GM18499 (cell line): ENCODE data around the gene KLF6.

ENCODE experiments used
- ATAC-seq: cut with Tn5 transposase; IDR thresholded peaks from one replicate; pipeline ENCODE4 v1.9.1; 2021; ENCODE audit warnings: moderate number of reproducible peaks; ENCODE audit not compliant: insufficient read depth, unreplicated experiment

Gene KLF6

GRCh38 chr10:3790272-3790671 lies 5.3 kb upstream of the KLF6 start:
- ATAC-seq: no peak

- no peak for ATAC-seq
Observed at GRCh38 chr10:3789621-3790020, 4.6 kb upstream of the KLF6 start.

DNA sequence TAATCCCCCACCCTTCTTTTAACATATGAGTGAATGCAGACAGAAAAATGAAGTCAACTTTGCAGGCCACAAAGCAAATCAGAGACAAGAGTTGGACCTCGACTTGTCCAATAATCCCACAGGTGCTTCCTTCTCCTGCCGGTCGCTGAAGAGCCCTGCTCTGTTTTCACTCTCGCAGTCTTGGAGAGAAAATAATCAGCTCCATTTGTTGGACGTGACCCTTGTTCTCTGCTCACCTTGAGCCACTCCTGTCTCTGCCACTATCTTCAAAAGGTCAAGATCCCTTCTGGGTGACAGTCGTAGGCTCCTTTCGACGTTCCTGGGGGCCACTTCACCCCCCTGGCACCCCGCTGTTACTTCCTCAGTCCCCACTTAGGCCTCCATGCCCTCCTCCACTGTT lies 2.8 kb upstream of the KLF6 start:
- no peak for ATAC-seq

- no peak for ATAC-seq
Observed at GRCh38 chr10:3787016-3787400, 2.0 kb upstream of the KLF6 start.

- no peak for ATAC-seq
Observed at GRCh38 chr10:3786295-3787015, 1.4 kb upstream of the KLF6 start.

- no peak for ATAC-seq
Observed at GRCh38 chr10:3785851-3786271, 852 bp upstream of the KLF6 start.

DNA sequence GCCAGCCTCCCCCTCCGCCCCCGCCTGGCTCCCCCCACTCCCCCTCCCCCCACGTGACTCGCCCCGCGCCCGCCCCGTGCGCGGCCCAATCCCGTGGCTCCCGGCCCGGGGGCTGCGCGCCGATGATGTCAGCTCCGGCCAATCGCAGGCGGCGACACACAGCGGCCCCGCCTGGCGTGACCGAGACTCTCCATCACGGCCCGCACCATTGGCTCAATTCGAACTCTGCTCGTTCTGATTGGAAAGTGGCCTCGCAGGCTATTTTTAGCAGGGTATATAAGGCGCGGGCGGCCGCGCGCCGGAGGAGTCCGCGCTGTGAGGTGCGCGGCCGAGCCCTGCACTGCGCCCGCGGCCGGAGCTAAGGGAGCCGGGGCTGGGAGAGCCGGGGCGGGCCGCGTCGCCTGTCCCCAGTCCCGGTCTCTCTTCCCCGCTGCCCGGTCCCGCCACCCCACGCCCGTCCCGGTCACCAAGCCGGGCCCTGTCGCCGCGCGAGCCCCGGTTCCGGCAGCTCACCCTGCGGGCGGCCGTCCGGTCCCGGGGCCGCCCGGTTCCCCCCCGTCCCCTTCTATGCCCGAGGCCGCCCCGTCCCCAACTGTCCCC lies 342 bp upstream of the KLF6 start:
- ATAC-seq: peak; percentile 45

- no peak for ATAC-seq
Observed at GRCh38 chr10:3783682-3784432, 1.2 kb downstream of the KLF6 start.

DNA sequence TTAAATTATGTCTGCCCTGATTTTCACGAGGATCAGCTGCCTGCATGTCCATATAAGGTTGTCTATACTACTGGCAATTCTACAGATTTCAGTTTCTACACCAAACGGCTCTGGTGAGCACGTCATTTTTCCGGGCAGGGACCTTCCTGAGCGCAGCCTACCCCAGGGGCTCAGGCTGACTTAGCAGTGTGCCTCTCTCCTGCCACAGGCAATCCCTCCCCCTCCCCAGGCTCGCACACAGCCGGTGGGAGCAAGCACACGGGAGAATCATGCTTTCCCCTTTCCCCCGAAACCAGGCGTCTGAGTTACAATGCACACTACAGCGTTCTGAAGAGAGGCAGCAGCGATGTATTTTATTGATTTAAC lies 1.7 kb downstream of the KLF6 start:
- no peak for ATAC-seq

DNA sequence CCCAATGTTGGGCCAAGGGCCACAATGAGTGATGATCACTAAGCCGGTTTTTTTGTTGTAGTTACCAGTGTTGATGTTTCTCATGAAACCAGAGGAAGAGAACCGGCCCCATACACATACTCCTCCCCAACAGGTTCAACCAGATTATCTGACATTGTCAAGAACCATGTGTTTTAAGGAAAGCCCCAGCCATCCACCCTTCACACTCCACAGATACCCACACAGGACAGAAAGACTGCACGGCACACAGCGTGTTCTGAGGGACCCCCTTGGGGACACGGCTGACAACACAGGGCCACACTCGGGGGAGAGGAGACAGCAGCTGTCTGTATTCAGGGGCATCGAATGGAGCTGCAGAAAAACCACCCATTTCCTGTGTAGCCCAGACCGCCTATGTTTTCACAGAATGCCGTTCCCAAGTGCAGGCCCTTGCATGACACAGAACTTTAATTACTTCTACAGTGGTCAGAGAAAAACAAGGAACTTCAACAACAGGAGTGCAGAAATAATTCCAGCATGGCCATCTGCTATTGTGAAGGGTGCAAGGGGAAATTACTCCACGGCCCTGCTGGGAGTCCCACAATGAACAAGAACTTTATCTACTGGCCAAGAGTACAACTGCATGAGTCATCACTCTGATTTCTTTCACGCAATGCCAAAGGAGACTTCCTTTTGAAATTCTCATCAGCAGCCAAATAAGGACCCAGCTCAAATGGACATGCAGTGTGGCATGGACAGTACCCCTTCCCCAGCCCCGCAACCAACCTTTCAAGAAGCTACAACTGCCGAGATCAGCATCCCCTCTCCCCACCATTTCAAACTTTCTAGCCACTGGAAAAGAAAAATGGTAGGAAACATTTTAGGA lies 2.3 kb downstream of the KLF6 start:
- ATAC-seq: no peak

GRCh38 chr10:3782146-3782450 lies 2.9 kb downstream of the KLF6 start:
- ATAC-seq: no peak

- ATAC-seq: no peak
Observed at GRCh38 chr10:3781468-3782145, 3.4 kb downstream of the KLF6 start.

DNA sequence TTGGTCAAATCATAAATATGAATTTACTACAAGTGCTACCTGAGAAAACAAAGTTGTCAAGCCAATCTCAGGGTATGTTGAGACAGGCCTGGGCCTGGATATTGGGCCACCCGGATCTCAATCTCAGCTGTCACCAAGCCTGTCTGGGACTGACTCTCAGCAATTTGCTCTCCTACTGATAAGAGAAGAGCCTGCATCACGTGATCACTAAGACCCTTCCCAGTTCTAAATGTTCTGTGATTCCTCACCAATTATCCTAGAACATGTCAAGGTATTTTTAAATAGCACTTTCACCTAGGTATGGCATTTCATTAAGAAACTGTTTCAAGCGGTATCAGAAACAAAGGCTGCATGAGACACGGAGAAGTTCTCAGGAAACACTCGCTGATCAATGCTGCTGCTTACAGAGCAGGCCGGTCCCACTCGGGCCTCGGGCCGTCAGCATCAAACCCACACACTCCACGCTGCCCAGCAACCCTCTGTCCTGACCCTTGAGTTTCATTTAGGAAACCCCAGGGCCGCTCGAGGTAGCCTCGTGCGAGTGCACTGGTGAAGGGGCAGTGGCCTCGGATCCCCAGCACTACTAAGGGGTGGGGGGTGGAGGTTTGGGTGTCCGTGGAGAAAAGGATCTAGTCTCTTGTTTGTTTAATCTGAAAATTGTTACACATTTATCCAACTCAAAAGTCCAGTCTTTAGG lies 4.1 kb downstream of the KLF6 start:
- ATAC-seq: no peak

GRCh38 chr10:3780021-3780770 lies 4.8 kb downstream of the KLF6 start:
- ATAC-seq: no peak

- no peak for ATAC-seq
Observed at GRCh38 chr10:3779158-3779741, 5.8 kb downstream of the KLF6 start.

- no peak for ATAC-seq
Observed at GRCh38 chr10:3778692-3779157, 6.3 kb downstream of the KLF6 start.

DNA sequence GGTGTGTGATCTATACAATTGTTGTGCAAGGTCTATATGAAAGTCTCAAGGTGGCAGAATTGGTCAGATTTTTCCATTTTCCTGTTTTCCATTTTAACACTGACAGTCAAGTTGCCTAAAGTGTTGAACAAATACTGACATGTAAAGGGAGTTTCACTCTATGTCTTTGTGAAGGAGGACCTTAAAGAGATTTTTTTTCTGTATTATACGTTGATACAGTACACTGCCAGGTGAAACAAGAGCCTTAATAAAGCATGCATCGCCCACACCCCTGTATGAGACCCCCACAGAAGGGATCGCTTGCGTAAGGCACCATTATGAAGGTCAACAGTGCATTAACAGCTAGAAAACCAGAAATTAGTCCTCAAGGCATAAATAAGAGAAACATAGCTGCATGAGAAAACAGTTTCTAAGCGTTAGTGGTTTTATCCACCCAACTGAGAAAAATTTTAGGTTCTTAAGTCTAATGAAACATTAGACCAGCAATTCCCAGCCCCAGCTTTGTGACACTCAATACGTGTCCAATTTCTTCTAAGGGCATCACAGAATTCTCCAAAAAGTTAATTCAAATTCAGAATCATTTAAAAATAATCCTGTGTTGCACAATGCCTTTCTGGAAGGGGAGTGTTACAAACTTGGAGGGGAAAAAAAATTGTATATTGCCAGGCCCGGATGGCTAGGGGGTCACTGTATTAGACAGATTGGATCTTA lies 6.9 kb downstream of the KLF6 start:
- ATAC-seq: no peak
